GM12872 (cell line): Measurements from ENCODE around the gene CDKL5.

Source experiments
- TF ChIP-seq, protein P1 (sequence below): IDR thresholded peaks from 3 replicates; pipeline ENCODE4 v1.5.1; 2011; ENCODE audit warnings: low read depth, mild to moderate bottlenecking, low read length, moderate library complexity; ENCODE audit not compliant: insufficient read depth

Gene CDKL5

DNA sequence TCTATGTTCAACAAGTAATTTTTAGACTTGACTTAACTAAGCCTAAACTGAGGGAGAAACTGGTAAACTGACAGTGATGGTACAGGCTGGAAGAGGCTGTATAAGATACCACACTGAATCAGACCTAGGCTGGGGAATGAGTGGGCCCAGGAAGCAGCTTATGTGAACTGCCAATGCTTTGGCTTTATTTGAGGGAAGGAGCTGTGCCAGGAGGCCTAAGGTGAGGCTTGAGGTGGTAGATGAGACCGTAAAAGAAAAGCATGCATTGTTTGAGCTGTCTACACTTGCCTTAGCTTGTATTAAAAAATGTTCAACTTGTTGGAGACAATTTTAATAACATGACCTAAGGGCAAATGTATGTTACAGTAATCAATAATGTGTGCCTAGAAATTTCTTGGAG lies 150.3 kb downstream of the CDKL5 start:
- TF ChIP-seq, protein P1, sequence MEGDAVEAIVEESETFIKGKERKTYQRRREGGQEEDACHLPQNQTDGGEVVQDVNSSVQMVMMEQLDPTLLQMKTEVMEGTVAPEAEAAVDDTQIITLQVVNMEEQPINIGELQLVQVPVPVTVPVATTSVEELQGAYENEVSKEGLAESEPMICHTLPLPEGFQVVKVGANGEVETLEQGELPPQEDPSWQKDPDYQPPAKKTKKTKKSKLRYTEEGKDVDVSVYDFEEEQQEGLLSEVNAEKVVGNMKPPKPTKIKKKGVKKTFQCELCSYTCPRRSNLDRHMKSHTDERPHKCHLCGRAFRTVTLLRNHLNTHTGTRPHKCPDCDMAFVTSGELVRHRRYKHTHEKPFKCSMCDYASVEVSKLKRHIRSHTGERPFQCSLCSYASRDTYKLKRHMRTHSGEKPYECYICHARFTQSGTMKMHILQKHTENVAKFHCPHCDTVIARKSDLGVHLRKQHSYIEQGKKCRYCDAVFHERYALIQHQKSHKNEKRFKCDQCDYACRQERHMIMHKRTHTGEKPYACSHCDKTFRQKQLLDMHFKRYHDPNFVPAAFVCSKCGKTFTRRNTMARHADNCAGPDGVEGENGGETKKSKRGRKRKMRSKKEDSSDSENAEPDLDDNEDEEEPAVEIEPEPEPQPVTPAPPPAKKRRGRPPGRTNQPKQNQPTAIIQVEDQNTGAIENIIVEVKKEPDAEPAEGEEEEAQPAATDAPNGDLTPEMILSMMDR, result no peak

DNA sequence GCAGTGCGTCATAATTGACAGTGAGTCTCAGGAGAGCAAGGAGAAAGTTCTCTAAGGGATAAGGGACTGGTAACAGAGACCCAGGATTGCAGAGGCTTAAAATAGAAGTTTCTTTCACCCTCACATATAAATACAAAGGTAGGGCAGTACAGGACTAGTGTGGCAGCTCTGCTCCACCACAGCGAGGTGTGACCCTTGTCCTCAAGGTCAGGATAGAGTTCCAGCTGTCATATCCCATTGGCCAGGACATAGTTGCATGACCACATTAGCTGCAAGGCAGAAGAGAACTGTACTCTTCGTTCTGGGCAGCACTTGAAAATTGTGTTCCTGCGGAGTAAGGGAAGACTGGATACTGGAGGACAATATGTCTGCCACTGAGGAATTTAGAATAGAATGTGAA lies 152.0 kb downstream of the CDKL5 start:
- TF ChIP-seq, protein P1, result no peak

DNA sequence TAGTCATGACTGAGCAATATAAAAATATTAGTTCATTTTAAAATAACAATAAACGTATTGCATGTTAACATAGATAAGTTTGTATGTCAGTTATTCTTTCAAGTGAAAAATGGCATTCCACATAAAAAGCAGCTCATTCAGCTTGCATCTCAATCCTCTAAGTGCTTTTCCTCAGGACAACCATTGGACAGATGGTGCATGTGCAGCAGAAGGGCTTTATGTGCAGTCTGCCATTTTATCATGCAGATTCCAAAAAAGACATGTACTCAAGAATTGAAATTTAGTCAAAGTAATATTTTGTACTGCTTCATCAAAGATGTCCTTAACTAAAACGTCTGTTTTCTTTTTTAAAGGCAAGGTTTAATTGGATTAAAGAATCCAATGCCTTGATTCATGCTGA lies 153.1 kb downstream of the CDKL5 start:
- TF ChIP-seq, protein P1, result no peak

DNA sequence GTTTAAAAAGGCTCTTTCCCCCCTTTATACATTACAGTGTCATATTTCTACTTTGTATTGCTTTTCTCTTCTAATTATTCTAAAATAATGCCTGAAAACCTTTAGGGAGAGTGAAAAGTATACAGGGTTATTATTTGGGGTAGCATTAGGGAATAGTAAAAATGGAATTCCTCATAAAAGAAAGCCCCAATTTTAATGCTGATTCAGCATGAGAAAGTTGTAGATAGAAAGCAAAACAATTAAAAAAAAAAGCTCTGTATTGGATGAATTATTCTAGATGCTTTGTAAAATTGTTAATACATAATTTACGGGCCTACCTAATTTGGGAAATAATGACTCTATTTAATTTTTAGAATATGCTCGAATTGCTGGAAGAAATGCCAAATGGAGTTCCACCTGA lies 154.1 kb downstream of the CDKL5 start:
- TF ChIP-seq, protein P1, result no peak

DNA sequence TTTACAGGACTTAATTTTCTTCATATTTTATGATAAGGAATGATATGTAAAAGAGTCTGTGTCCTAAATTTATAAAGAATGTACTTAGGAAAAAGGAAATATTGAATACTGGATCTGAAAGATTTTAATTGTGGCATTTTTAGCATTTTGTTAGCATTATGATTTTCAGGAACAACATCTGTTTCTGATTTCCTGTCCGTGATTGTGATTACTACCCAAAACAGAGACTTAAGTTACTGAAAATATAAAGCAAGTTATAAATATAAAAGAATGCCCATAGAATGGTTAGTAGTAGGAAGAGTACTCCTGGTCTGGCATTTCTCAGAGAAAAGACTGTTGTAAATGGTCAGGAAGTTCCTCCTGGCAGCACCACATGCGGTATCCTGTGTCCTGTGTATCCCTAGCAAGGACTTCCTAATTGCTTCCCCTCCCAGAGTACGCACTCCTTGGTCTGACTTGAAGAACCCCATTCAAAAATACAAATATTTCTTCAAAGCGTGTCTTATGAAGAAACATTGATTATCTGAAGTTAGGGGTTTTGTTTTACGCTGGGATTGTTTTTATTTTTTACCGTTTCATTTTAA lies 157.6 kb downstream of the CDKL5 start:
- TF ChIP-seq, protein P1, result no peak

DNA sequence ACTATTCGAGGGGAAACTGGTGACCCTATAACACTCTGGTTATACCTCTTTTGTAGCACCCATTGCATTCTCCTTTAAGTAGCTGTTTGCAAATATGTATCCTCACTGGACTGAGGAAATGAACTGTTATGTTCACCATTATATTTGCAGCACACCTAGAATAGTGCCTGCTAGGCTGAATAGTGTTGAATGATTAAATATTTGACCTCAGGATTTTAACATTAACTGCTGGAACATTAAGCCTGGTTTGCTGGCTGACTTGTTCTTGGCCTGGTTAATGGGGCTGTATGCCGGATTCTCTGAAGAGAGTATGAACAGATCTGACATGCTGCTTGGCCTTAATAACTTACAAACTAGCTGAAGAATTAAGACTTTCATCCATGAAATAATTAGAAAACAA lies 166.4 kb downstream of the CDKL5 start:
- TF ChIP-seq, protein P1, result no peak

DNA sequence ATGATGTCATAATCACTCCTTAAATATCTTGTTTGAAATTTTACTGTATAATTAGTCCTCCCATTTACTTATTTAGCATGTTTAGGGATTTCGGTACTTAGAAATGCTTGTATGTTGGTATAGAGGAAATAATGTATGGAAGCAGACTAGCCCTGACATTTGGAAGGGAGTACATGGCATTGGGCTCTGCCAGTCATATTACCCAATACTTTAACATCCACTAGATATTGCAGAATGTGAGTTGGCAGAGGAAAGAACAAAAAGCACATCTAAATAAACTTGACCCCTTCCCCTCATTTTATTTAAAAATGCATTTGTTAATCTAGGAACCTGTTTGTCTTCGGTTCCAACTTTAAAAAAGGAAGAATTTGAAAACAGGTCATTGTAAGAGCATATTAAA lies 168.7 kb downstream of the CDKL5 start:
- TF ChIP-seq, protein P1, result no peak
